HUES64 (cell line): ENCODE measurements around the gene SP4. TPM values are rescaled to one million over a fixed set of nuclear protein-coding genes. Genes with fewer than 3 reads are reported as not detected.

Experiments
- H3K27ac ChIP-seq: 2 replicates; pipeline ENCODE4 v1.7.0; 2013; ENCODE audit warnings: low read depth, low read length, inconsistent platforms
- H3K27me3 ChIP-seq: 2 replicates; pipeline ENCODE4 v1.6.1; 2013; ENCODE audit warnings: mild to moderate bottlenecking, low read length; ENCODE audit not compliant: insufficient read depth
- H3K36me3 ChIP-seq: 2 replicates; pipeline ENCODE4 v1.6.1; 2013; ENCODE audit warnings: mild to moderate bottlenecking, low read length; ENCODE audit not compliant: insufficient read depth
- H3K4me1 ChIP-seq: 2 replicates; pipeline ENCODE4 v1.6.1; 2013; ENCODE audit warnings: mild to moderate bottlenecking, low read length, moderate library complexity; ENCODE audit not compliant: insufficient read depth
- H3K4me3 ChIP-seq: 2 replicates; pipeline ENCODE4 v1.5.1; 2013; ENCODE audit warnings: mild to moderate bottlenecking, low read length, moderate library complexity
- H3K9ac ChIP-seq: 2 replicates; pipeline ENCODE4 v1.6.1; 2013; ENCODE audit warnings: mild to moderate bottlenecking, low read depth, low read length
- H3K9me3 ChIP-seq: 2 replicates; pipeline ENCODE4 v1.6.1; 2013; ENCODE audit warnings: low read depth, low read length; ENCODE audit not compliant: insufficient read depth
- WGBS: fragments of 150-250, 120-280 bp; methylation state at CpG from one replicate; pipeline ENCODE4 v1.1.7; 2013; ENCODE audit warnings: missing lambda C conversion rate; 5-methylcytosine and 5-hydroxymethylcytosine counted together
- polyA plus RNA-seq, 2 experiments: library from polyadenylated mRNA; stranded (reverse); fragments of 50-300 nt; gene quantifications; one replicate each; pipeline ENCODE4 v1.2.3, GENCODE V29; 2013

SP4 gene
- 15.3 TPM for polyA plus RNA-seq (2013, experiment 1 of 2)
- 14.8 TPM for polyA plus RNA-seq (2013, experiment 2 of 2)

GRCh38 chr7:21427871-21428658, at the start of gene SP4:
Gene SP4, plus strand, starts transcription at chr7:21428083. Its CDS starts 169 bp downstream, at chr7:21428252.
- WGBS: under 1% methylated on average over 41 of the region's 63 CpGs

GRCh38 chr7:21383227-21384220, 44.4 kb upstream of the SP4 start:
- Histone ChIP-seq H3K4me3 (no peak overlapping the region), H3K4me1 (peaks cover 6% of the 10 kb centered on the region; the same call in 1 of the 2 replicates), H3K9ac (no peak overlapping the region), H3K27me3 (no peaks in the 10 kb centered on the region), H3K36me3 (no peaks in the 10 kb centered on the region), H3K9me3 (no peaks in the 10 kb centered on the region), H3K27ac (no peak overlapping the region)
- WGBS: 88% methylated on average over 1 of the region's 2 CpGs

More at GRCh38 chr7:21427871-21428658, at the start of gene SP4:
- Histone ChIP-seq H3K4me1 (peaks cover 41% of the 10 kb centered on the region), H3K9ac (peak within 1 kb of the TSS; percentile 98), H3K27me3 (no peaks in the 10 kb centered on the region), H3K27ac (peak within 1 kb of the TSS; percentile 100), H3K36me3 (peaks cover 19% of the 10 kb centered on the region; the same call in 1 of the 2 replicates), H3K4me3 (peak within 1 kb of the TSS; percentile 94), H3K9me3 (no peaks in the 10 kb centered on the region)

- H3K27me3 ChIP-seq: no peaks in the 10 kb centered on the region
- no peaks in the 10 kb centered on the region for H3K9me3 ChIP-seq
- 0% methylated on average over 1 of the region's 2 CpGs for WGBS
- H3K4me1 ChIP-seq: no peaks in the 10 kb centered on the region
- H3K27ac ChIP-seq: no peak overlapping the region
- H3K9ac ChIP-seq: no peak overlapping the region
- no peak overlapping the region for H3K4me3 ChIP-seq
- H3K36me3 ChIP-seq: no peaks in the 10 kb centered on the region
Measured at GRCh38 chr7:21393937-21394336, 33.9 kb upstream of the SP4 start.

- Histone ChIP-seq H3K4me3 (no peak overlapping the region), H3K36me3 (no peaks in the 10 kb centered on the region), H3K4me1 (no peaks in the 10 kb centered on the region), H3K27me3 (no peaks in the 10 kb centered on the region), H3K9ac (no peak overlapping the region), H3K27ac (no peak overlapping the region), H3K9me3 (no peaks in the 10 kb centered on the region)
- WGBS: 92% methylated on average over 4 of the region's 5 CpGs
Measured at GRCh38 chr7:21401944-21402343, 25.9 kb upstream of the SP4 start.

GRCh38 chr7:21407796-21408480, 19.9 kb upstream of the SP4 start:
- H3K4me3 ChIP-seq: no peak overlapping the region
- peaks cover 8% of the 10 kb centered on the region; the same call in 1 of the 2 replicates for H3K4me1 ChIP-seq
- H3K27me3 ChIP-seq: no peaks in the 10 kb centered on the region
- WGBS: 90% methylated on average over 4 of the region's 4 CpGs
- no peak overlapping the region for H3K9ac ChIP-seq
- H3K36me3 ChIP-seq: no peaks in the 10 kb centered on the region
- H3K27ac ChIP-seq: no peak overlapping the region
- H3K9me3 ChIP-seq: no peaks in the 10 kb centered on the region

- Histone ChIP-seq H3K9me3 (no peaks in the 10 kb centered on the region), H3K9ac (no peak overlapping the region), H3K27ac (no peak overlapping the region), H3K4me1 (peaks cover 13% of the 10 kb centered on the region; the same call in 1 of the 2 replicates), H3K4me3 (no peak overlapping the region), H3K36me3 (no peaks in the 10 kb centered on the region), H3K27me3 (no peaks in the 10 kb centered on the region)
- WGBS: 98% methylated on average over 3 of the region's 3 CpGs
Measured at GRCh38 chr7:21408481-21408820, 19.4 kb upstream of the SP4 start.

- 100% methylated on average over 1 of the region's 1 CpG for WGBS
- Histone ChIP-seq H3K4me3 (no peak overlapping the region), H3K4me1 (peaks cover 15% of the 10 kb centered on the region; the same call in 1 of the 2 replicates), H3K36me3 (no peaks in the 10 kb centered on the region), H3K27ac (no peak overlapping the region), H3K9ac (no peak overlapping the region), H3K9me3 (no peaks in the 10 kb centered on the region), H3K27me3 (no peaks in the 10 kb centered on the region)
Measured at GRCh38 chr7:21412410-21412851, 15.5 kb upstream of the SP4 start.

GRCh38 chr7:21412957-21413356, 14.9 kb upstream of the SP4 start:
- Histone ChIP-seq H3K36me3 (no peaks in the 10 kb centered on the region), H3K27me3 (no peaks in the 10 kb centered on the region), H3K4me3 (no peak overlapping the region), H3K27ac (no peak overlapping the region), H3K4me1 (peaks cover 15% of the 10 kb centered on the region; the same call in 1 of the 2 replicates), H3K9ac (no peak overlapping the region), H3K9me3 (no peaks in the 10 kb centered on the region)
- whole genome bisulfite sequencing: 23% methylated on average over 1 of the region's 2 CpGs

- peaks cover 15% of the 10 kb centered on the region; the same call in 1 of the 2 replicates for H3K4me1 ChIP-seq
- no peaks in the 10 kb centered on the region for H3K9me3 ChIP-seq
- H3K27me3 ChIP-seq: no peaks in the 10 kb centered on the region
- no peak overlapping the region for H3K27ac ChIP-seq
- no peaks in the 10 kb centered on the region for H3K36me3 ChIP-seq
- H3K9ac ChIP-seq: no peak overlapping the region
- no peak overlapping the region for H3K4me3 ChIP-seq
Measured at GRCh38 chr7:21413502-21413901, 14.4 kb upstream of the SP4 start.

- H3K9ac ChIP-seq: no peak overlapping the region
- no peaks in the 10 kb centered on the region for H3K9me3 ChIP-seq
- no peaks in the 10 kb centered on the region for H3K36me3 ChIP-seq
- WGBS: 96% methylated on average over 6 of the region's 6 CpGs
- H3K27ac ChIP-seq: no peak overlapping the region
- H3K27me3 ChIP-seq: no peaks in the 10 kb centered on the region
- peaks cover 15% of the 10 kb centered on the region; the same call in 1 of the 2 replicates for H3K4me1 ChIP-seq
- H3K4me3 ChIP-seq: no peak overlapping the region
Measured at GRCh38 chr7:21414795-21415393, 13.0 kb upstream of the SP4 start.
